Measurements from ENCODE around the gene ZSCAN12.
A peak's percentile ranks its signal among the peaks of the same experiment; 100 is the strongest.
"Not testable (repeated sequence)": the region's sequence is repeated elsewhere in the genome, so short reads cannot be mapped to it uniquely, and the experiment has no call there.

The ZSCAN12 gene

DNA sequence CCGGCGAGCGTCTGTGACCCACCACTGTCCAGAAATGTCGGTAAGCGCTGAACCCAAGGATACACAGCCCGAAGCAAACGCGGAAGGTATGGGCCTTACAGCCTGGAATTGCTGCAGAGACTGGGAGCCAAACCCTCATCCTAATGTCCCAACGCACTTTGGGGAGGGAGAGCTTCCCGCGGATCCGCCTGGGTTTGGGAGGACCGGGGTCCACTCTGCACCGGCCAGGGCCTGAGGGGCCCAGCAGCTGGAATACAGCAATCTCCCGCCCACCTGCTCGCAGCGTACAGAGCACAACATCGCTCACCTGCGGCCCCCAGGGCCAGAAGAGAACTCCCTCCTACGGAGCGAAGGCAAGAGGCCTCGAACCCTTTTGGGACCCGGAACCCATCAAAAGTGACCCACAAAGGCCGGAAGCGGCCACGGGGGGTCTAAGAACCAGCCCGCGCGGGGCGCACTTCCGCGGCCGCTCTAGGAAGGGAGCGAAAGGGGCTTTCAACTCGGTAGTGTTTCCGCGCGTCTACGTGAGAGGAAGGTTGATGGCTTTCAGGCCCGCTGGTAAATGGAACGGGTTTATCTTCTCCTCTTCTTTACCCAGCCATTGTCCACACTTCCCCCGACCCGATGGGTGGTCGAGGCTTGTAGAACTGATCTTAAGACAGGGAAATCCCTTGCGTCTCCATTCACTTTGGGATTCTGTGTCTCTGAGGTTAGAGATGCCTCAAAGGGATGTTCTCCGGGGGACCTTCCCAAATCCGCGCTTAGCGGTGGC is at the start of gene ZSCAN12:
Gene ZSCAN12 (minus strand): TSS at position 398 of the 772 bp plus-strand sequence. CDS start 1,342 bp downstream, outside the sequence.
- DNase-seq (ENCODE audit: low spot score), result no peak

DNA sequence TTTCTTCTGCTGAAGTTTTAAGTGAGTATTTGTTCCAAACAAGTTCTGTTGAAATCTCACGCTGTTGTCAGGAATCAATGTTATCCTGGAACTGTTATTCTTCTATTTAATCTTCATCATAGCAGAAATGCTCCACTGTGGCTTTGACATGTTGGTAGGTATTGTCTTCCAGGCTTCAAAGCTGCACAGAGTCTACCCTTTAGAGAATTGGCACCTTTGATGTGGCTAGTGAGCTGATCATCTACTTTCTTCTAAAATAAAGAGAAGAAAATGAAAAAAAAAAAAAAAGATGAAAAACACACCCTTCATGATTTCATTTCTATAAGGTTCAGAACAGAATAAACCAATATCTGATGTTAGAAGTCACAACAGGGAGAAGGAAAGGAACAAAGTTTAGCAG is 49.5 kb upstream of the ZSCAN12 start:
- DNase-seq (ENCODE audit: low spot score), result no peak

DNA sequence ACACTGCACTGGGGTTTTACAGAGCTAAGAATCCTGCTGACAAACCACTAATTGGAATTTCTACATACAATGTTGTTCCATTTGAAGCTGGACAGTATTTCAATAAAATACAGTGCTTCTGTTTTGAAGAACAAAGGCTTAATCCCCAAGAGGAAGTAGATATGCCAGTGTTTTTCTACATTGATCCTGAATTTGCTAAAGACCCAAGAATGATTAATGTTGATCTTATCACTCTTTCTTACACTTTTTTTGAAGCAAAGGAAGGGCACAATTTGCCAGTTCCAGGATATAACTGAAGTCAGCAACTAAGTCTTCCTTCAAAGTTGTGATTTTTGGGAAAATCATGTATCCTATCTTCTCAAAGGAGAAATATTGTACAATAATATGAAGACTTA is 48.0 kb upstream of the ZSCAN12 start:
- DNase-seq (ENCODE audit: low spot score), result not testable (repeated sequence)

DNA sequence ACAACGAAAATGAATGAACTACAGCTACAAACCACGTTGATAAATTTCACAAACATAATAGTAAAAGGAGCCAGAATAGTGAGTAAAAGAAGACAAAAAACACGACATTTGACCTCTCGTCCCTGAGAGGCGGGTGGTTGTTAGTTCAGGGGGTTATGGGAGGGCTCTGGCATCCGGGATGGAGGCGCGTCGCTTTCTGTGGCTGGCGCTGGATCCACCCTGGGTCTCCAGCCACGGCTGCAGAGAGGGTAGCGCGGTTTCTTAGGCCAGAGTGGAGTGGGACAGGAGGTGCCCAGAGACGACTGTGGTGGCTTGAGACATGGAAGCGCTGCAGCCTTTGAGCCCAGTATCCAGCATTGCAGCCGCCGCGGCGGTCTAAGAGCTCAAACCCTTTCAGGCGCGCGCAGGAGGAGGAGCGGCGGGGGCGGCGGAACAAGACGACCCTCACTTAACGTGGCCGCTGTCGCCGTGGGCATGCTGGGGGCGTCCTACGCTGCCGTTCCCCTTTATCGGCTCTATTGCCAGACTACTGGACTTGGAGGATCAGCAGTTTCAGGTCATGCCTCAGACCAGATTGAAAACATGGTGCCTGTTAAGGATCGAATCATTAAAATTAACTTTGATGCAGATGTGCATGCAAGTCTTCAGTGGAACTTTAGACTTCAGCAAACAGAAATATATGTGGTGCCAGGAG is 47.4 kb upstream of the ZSCAN12 start:
- no peak for DNase-seq (ENCODE audit: low spot score)

DNA sequence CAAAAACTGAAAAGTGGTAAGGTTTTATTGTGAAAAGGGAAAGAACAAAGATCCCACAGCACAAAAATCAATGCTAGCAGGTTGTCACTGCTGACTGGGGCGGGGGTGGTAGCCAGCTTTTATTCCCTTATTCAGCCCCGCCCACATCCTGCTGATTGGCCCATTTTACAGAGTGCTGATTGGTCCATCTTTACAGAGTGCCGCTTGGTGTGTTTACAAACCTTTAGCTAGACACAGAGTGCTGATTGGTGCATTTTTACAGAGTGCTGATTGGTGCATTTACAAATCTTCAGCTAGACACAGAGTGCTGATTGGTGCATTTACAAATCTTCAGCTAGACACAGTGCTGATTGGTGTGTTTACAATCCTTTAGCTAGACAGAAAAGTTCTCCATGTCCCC is 45.2 kb upstream of the ZSCAN12 start:
- not testable (repeated sequence) for DNase-seq (ENCODE audit: low spot score)

DNA sequence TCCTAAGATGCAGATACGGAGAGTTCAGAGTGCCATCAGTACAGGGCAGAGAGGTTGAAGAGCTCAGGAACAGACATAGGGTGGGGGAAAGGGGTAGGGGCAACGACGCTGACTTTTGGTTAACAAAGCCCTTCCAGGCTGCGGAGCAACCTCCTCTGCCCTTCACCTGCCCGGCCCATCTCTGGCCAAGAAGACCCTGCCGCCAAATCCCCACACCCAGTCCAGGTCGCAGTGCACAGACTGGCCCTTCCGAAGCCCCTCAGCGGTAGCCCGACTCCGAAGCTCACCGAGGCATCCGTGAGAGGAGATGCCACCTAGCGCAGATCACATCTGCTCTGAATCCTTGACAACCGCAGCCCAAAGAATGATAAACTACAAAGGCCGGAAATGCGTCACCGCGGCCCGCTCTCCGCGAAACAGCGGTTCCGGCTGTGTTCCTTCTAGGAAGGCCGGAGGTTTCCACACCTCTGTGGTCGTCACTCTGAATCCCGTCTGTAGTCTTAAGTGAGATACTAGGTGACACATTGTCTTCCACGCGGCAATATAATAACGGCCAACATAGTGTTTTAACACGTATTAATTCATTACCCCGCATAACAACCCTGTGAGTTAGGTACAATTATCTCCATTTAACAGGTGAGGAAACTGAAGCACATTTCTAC is 43.7 kb upstream of the ZSCAN12 start, which contains the start of gene ZSCAN23:
Gene ZSCAN23 (minus strand): TSS at position 380 of the 662 bp plus-strand sequence. CDS start 7,225 bp downstream, outside the sequence.
- DNase-seq (ENCODE audit: low spot score), result no peak

DNA sequence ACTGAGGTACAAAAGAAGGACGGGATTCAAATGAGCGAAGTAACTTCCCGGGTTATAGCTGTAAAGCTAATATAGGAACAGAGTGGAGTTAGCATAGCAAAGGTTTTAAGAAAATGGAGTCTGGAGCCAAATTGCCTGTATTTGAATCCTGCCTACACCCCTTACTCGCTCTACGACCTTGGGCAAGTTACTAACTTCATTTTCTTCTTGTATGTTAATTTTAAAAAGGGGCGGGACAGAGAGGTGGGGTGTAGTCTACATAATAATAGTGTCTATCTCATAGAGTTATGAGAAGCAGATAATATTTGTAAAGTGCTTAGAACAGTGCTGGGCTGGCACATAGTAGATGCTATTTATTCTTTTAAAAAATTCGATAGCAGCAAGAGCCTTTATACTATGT is 43.0 kb upstream of the ZSCAN12 start:
- DNase-seq (ENCODE audit: low spot score), result no peak

DNA sequence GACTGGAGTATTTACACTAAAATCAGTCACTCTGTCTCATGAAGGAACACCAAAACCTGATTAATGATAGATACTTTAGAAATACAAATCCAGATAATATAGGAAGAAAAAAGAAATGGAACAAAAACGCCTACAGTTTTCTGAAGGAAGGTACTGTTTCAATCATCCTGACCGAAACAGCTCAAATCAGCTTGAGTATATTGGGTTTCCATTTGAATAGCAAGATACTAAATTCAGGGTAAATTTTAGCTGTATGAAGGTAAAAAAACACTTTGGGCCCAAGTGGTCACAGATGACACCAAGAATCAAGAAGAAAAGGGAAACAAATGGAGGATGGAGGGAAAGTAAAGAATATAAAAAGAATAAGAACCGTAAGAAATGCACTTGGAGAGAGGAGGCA is 36.9 kb upstream of the ZSCAN12 start:
- DNase-seq (ENCODE audit: low spot score), result no peak

DNA sequence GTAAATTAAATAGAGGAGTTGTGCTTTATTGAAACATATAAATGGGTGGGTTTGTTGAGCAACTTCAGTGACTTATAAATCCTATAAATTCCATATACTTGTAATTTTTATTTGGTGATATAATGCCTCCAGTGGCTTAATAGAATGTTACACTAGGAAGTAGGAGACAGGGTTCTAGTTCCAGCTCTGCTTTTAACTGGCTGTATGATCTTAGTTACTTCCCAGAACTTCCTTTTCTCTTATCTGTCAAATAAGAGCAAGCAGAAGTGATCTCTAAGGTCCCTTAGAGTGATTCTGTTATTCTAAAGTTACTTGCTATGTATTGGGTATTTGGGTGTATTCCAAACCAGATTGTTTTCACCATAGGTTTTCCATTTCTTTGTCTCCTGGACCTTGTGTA is 33.6 kb upstream of the ZSCAN12 start:
- peak; percentile 36 for DNase-seq (ENCODE audit: low spot score)

DNA sequence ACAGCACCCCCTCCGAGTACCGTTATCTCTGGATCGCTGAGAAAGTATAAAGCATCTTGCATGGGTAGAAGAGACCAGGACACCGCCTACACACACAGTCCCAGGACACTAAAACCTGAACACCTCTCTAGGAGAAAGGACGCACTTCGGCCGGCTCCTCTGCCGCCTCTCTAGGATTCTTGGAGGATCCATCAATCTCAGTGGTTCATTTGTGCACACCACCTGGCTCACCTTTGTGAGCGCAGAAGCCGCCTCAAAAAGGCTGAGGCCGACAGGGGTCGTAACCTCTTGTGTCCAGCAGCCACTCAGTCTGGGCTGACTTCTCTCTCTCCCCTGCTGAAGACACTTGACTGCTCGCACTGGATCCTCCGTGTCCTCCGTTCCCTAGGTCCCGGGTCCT is 30.2 kb upstream of the ZSCAN12 start:
- DNase-seq (ENCODE audit: low spot score), result no peak

DNA sequence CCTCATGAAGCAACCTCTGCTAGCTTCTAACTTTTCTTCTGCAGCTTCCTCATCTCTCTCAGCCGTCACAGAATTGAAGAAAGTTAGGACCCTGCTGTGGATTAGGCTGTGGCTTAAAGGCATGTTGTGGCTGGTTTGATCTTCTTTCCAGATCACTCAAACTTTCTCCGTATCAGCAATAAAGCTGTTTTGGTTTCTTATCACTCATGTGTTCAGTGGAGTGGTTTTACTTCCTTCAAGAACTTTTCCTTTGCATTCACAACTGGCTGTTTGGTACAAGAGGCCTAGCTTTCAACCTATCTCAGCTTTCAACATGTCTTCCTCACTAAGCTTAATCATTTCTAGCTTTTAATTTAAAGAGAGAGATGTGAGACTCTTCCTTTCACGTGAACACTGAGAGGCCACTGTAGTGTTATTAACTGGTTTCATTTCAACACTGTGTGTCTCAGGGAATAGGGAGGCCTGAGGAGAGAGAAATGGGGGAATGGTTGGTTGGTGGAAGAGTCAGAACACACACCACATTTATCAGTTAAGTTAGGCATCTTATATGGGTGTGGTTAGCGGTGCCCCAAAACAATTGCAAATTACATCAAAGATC is 26.5 kb upstream of the ZSCAN12 start:
- DNase-seq (ENCODE audit: low spot score), result no peak

DNA sequence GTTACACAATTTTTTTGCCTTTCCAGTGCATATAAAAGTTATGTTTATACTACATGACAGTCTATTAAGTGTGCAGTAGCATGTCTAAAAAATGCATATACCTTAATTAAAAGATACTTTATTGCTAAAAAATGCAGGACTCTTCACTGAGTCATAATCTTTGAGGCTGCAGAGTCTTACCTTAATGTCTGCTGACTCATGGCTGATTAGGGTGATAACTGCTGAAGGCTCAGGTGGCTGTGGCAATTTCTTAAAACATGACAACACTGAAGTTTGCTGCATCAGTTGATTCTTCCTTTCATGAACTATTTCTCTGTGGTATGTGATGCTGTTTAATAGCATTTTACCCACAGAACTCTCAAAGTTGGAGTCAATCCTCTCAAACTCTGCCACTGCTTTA is 24.6 kb upstream of the ZSCAN12 start:
- DNase-seq (ENCODE audit: low spot score), result no peak

DNA sequence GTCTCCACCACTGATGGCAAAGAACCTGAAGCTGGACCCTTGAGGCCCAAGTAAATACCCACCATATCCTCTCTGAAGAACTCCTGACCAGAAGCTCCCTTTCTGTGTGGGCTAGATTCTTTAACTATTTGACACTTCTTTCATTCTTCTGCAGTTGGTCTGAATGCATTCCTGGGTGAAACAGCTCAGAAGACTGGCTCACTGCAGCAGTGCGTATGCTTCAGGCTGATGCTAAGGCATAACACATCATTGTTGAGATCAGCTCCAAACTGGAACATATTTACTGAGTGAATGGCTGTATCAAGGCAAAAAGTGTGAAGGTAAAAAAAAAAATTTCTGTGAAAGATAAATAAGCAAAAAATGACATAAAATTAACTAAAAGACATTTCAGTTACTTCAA is 24.0 kb upstream of the ZSCAN12 start:
- DNase-seq (ENCODE audit: low spot score), result no peak

DNA sequence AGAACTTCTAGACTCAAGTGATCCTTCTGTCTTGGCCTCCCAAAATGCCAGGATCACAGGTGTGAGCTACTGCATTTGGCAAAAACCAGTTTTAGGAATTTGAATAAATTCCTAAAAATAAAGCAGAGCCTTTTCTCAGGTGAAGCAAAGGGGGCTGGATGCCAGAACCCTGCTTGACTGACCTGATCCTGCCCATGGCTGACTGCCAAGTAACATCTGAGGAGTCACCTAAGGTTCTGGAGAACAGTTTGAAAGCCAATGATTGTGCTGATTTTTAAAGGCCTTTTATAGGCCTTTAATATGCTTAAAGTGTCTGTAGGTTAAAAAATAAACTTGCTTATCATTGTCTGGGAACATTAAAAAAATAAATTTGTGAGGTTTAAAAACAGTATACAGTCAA is 14.1 kb upstream of the ZSCAN12 start:
- DNase-seq (ENCODE audit: low spot score), result no peak

DNA sequence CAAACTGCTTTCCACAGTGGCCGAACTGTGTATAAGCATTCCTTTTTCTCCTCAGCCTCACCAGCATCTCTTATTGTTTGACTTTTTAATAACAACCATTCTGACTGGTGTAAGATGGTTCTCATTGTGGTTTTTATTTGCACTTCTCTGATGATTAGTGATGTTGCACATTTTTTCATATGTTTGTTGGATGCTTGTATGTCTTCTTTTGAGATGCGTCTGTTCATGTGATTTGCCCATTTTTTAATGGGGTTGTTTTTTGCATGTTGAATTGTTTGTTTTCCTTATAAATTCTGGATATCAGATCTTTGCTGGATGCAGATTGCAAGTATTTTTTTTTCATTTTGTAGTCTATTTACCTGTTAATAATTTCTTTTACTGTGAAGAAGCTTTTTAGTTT is 11.2 kb upstream of the ZSCAN12 start:
- no peak for DNase-seq (ENCODE audit: low spot score)

DNA sequence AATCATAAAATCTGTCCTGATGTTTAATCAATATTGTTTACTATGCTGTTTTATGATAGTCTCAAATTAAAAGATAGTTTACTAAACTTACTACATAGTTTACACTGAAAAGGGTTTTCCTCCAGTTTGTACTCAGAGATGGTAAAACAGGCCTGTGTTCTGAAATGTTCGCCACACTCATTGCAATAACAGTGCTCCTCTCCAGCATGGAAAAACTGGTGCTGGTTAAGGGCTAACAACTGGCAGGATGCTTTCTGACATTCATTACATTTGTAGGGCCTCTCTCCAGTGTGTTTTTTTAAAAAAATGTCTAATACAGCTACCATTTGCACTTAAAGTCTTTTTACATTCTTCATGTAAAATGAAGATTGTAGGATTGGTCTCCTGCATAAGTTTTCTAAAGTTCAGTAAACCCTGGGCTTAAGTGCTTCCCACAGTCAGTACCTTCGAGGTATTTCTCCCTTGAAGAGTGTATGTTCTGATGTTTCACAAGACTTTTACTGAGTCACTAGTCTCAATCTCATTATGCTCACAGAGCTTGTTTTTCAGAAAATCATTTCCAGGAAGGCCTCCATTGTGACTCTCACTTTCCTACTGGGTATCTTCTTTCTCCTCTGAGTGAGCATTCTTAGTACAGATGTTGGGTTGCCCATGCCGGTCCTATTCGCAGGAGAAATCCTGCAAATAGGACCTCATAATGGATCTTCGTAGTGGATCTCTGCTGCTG is 8.7 kb upstream of the ZSCAN12 start:
- DNase-seq (ENCODE audit: low spot score), result no peak

DNA sequence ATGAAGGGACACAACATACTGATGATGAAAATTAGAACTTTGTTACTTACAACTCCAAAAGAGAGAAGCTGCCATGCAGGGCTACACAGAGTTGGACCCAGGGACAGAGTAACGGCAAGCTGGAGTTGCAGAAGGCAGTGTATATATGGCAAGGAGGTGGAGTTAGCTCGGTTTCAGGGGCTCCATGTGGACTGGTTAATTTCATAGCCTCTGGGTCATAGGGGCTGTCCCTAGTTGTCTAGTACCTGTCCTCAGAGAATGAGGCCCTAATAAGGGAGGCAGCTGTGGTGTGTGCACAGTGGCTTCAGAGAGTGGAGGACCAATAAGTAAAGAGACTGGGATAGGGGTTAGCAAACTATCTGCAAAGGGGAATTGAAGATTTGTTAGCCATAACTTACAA is 7.9 kb upstream of the ZSCAN12 start:
- no peak for DNase-seq (ENCODE audit: low spot score)

DNA sequence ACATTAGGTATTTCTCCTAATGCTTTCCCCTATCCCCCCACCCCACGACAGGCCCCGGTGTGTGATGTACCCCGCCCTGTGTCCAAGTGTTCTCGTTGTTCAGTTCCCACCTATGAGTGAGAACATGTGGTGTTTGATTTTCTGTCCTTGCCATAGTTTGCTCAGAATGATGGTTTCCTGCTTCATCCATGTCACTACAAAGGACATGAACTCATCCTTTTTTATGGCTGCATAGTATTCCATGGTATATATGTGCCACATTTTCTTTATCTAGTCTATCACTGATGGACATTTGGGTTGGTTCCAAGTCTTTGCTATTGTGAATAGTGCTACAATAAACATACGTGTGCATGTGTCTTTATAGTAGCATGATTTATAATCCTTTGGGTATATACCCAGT is 4.4 kb upstream of the ZSCAN12 start:
- not testable (repeated sequence) for DNase-seq (ENCODE audit: low spot score)

DNA sequence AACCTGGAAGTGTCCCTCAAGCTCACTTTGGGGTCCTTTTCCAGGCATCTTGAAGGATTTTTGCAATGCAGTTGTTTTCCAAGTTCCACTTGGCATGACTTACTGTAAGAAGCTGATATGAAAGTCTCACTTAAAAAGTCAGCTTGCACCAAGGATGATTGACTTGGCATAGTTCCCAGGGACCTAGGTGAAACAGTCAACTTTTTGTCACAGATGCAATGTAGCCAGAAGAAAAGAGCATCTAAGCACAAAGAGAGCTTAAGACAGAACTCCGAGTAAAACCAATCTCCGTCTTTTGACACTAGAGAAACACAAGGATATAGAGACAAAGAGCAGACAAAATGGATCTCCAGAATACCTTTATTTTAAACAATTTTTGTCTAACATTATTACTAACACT is 2.6 kb upstream of the ZSCAN12 start:
- DNase-seq (ENCODE audit: low spot score), result no peak

DNA sequence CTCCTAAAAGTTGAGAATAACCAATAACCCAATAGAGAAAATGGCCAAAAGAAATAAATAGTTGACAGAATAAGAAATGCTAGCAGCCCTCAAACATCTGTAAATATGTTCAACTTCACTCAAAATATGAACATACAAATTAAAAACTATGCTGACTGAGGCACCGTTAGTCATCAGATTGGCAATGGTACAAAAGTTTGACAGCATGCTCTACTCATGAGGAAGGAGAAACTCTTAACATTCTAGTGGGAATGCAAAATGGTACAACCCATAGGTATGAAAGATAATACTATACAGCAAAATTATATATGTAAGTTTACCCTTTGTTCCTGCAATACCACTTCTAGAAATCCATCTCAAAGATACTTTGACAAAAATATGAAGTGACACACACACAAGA is 1.6 kb upstream of the ZSCAN12 start:
- peak; percentile 75 for DNase-seq (ENCODE audit: low spot score)

DNA sequence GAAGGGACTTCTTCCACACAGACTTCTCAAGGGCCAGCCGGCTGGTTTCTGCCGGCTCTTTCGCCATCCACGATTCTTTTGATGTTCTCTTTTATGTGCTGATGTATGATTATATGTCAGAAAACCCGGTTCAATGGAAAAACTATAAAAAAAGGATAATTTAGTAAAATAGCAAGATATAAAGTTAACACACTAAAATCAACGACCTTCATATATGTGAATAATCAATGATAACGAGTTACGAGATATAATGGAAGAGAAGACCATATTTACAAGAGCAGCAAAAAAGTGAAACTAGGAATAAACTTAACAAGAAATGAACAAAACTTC is 540 bp upstream of the ZSCAN12 start:
- DNase-seq (ENCODE audit: low spot score), result no peak

DNA sequence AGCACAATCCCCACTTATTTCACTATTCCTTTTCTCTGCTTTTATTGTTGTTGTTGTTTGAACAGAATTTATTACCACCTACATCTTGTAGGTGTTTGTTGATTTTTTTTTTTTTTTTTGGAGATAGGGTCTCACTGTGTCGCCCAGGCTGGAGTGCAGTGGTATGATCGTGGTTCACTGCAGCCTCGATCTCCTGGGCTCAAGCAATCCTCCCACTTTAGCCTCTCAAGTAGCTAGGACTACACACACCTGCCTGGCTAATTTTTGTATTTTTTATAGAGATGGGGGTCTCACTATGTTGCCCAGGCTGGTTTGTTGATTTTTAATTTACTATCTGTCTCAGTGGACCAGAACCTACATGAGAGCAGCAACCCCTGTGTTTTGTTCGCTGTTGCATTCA is 3.6 kb downstream of the ZSCAN12 start:
- no peak for DNase-seq (ENCODE audit: low spot score)
